GM18502 (cell line): ENCODE results near the gene SRBD1.

ENCODE experiments used
- ATAC-seq: cut with Tn5 transposase; IDR thresholded peaks from one replicate; pipeline ENCODE4 v1.9.1; 2021; ENCODE audit warnings: mild to moderate bottlenecking; ENCODE audit not compliant: unreplicated experiment, poor library complexity

Gene SRBD1

GRCh38 chr2:45611020-45611859 lies at the start of gene SRBD1:
TSS of gene SRBD1 (minus strand) at chr2:45611267. CDS start at chr2:45605441, 5,826 bp downstream.
- ATAC-seq: peak; percentile 93

GRCh38 chr2:45654250-45654649 lies 43.2 kb upstream of the SRBD1 start:
- ATAC-seq: no peak

DNA sequence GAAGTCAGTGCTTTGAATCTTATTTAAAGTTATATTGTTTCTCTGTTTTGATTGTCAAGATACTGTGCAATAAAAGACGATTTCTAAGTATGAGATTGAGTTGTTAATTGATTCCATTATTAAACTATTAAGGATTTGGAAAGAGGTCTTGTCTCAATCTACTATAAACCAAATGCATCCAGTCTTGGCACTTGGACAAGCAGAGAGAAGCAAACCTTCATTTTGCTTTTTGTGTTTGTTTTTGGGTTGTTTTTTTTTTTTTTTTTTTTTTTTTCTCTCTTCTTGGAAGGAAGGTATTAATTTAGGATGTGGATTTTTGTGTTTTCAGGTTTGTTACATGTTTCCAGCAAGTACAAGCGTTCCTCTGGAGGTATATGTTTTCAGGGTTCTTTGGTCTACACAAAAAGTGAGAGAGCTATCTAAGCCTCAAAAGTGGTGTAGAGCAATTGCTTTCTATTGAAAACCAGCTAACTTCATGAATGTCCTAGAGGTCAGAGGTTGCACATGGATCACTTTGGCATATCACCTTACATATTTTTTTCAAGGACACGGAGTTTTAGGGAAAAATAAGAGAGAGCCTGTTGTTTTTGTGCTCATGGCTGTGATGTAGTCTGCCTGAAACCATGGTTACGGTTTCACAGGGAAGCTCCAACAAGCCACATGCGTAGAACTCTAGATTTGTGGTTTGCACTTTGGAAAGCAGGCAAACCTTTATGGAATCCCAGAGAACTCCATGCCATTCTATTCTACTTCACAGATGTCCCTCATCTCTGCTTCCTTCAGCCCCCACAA lies 42.3 kb upstream of the SRBD1 start:
- no peak for ATAC-seq

DNA sequence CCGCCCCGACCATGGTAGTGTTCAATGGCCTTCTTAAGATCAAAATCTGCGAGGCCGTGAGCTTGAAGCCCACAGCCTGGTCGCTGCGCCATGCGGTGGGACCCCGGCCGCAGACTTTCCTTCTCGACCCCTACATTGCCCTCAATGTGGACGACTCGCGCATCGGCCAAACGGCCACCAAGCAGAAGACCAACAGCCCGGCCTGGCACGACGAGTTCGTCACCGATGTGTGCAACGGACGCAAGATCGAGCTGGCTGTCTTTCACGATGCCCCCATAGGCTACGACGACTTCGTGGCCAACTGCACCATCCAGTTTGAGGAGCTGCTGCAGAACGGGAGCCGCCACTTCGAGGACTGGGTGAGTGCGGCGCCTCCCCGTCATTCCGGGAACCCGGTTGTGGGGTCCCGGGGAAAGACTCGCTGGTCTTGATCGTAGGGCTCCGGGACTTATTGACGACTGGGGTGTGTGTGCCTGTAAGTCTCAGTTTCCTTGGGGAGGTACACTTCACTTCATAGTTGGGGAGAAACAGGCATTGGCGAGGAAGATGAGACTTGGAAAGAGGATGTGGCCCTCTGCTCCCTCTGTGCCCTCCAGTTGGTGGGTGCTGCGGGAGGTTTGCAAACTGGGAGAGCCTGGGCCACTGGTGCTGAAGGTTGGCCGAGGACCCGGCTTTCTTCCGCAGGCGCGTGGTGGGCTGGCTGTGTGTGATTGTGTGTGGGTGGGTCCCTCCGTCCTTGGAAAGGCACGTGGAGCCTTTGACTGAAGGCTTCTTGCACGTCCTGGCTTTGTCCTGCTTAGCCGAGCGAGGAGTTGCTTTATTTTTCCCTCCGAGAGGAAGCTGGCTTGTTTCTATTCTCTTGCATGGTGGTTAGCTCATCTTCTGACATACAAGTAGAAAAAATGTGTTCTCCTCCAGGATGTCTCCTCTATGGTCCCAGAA lies 41.3 kb upstream of the SRBD1 start:
- ATAC-seq: no peak

GRCh38 chr2:45651415-45652089 lies 40.5 kb upstream of the SRBD1 start, which contains the start of gene PRKCE:
TSS of gene PRKCE (plus strand) at chr2:45651675.
- ATAC-seq: peak; percentile 23

DNA sequence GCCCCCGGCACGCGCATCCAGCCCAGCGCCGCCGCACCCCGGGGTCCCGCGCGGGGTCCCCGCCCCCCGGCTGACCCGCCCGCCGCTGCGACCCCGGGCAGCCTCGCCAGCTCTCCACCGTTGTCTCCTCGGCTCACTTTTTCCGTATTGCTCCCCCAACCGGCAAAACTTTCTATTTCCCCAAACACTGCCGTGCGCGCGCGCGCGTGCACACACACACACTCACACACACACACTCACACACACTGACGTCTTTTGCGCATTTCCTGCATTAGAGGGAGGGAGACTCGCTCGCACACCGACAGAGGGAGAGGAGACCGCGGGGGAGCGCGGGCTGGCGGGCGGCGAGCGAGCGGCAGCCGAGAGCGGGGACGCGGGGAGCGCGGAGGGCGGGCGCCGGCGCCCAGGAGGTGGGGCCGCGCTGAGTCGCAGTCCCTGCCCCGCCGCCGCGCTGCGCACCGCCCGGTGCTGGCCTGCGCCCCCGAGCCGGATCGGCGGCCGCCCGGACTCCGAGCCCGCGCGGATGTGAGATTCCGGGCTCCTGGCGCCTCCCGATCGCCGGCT lies 39.9 kb upstream of the SRBD1 start:
- ATAC-seq: peak; percentile 76

DNA sequence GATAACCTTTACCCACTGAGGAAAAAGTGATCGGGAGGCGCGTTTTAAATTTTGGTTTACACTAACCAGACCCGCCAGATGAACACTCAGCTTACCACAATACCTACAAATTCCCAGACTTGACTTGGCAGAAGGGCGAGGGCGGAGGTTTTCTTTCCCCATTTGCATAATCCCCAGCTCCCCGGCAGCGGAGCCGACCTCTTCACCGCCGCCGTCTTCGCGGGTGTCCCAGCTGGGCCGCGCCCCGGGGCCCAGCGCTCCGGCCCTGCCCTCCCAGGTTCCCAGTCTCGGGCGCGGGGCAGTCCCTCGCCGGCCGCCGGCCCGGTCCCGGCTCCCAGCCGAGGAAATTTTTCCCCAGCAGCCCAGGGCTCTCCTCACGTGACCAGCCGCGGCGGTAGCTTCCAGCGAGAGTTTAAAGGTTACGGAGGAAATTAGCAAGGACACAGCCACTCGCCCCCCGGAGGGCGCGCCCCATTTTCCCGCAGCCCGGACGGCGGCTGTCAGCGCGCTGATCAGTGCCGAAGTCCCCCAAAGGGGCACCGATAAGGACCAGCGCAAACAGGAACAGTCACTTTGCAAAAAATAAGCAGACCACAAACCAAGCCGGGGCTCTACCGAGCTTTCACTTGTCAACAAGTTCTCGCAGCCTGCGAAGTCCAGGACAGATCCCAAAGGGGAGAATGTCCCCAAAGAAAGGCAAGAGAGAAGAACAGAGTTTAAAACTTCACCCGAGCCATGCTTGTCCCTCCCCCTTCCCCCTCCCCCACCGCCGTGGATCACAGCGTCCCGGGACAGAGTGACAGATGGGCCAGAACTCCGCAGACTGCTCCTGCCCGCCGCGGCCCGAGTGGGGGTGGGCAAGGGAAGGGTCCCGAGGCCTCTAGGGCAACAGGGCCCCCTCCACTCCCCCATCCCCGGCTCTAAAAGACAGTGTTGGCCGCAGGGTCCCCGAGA lies 39.1 kb upstream of the SRBD1 start:
- ATAC-seq: peak; percentile 19

DNA sequence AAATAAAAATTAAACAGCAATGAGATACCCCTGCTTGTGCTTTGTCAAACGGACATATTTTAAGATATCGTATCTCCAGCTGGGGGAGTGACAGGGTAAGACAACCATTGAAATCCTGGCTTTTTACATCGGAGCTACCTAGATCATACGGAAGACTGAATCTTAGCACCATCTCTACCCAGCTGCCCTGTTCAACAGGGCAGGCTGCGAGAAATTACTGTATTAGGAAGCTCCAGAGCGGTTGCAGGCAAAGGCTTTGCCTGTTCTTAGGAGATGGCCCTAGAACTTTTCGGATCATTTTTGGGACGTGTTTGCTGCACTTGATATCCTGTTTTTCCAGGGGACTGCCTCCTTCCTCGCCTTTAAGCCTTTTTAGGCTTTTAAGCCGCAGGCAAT lies 38.4 kb upstream of the SRBD1 start:
- ATAC-seq: no peak

GRCh38 chr2:45648636-45649035 lies 37.6 kb upstream of the SRBD1 start:
- ATAC-seq: no peak

- no peak for ATAC-seq
Measured at GRCh38 chr2:45647986-45648520, 37.0 kb upstream of the SRBD1 start.

DNA sequence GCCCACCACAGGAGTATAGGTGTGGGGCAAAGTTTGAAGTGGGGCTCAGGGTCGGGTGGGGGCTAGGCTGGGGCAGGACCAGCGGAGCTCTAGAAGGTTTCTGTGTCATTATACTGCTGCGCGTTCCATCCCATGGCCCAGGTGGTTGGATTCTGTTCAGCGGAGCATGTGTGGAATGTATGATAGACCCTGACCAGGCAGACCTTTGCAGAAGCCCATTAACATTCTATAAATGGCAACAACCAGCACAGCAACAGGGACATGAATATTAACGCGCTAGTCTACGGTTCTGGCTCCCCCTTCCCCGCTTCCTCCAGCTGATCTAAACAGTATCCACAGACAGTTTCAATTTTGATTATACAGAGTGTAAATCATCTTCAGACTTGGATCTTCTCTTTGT lies 36.3 kb upstream of the SRBD1 start:
- no peak for ATAC-seq

- no peak for ATAC-seq
Measured at GRCh38 chr2:45646289-45646688, 35.2 kb upstream of the SRBD1 start.

- peak; percentile 84 for ATAC-seq
Measured at GRCh38 chr2:45643543-45644542, 32.8 kb upstream of the SRBD1 start.

- peak; percentile 25 for ATAC-seq
Measured at GRCh38 chr2:45643095-45643494, 32.0 kb upstream of the SRBD1 start.

DNA sequence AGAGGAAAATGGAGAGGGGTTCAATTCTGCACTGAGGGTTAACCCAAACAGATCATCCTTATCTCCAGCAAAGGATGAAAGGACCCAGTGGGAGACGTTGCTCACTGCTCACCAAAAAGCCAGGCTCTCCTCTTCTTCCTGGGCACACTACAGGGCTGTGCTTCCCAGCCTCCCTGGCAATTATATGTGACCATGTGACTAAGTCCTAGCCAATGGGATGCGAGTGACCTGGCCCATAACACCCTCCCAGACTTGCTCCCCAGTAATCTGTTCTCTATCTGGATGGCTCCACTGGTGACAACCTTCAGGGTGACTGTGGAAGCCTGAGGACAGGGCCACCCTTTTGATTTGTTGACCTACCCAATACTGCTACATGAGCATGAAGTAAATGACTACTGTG lies 29.5 kb upstream of the SRBD1 start:
- ATAC-seq: no peak

DNA sequence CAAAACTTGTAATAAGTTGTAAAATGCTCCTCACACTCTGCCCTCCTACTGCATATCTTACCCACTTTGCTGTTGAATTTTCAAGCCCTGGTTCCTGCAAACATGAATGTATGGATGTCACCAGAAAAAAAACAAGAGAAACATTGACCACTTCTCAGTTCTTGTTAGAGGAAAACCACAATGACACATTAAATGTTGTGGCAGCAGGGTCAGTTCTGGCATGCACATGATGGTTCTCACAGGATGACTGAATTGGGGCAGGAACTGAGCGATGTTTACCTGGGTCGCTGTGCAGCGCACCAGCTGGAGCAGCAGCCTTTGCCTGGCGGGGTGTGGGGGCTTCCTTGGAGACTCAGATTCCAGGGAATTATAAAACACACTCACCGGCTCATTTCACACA lies 26.4 kb upstream of the SRBD1 start:
- peak; percentile 62 for ATAC-seq

DNA sequence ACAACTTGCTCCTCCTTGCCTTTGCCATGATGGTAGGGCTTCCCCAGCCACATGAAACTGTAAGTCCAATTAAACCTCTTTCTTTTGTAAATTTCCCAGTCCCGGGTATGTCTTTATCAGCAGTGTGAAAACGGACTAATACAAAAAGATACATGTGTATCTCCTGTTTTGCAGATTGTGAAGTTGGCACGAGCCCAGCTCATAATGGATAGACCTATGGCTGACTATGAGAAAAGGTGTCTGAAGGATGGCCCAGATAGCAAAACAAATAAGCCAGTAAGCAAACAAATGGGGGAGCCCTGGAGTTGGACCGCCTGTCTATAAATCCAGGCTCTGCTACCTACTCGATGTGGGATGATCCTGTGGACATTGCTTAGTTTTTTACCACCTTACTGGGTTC lies 24.9 kb upstream of the SRBD1 start:
- no peak for ATAC-seq
